DMS153 treated with DMSO at 0.1 percent for 48 hours (cell line): ENCODE results near the gene RNASE11.
"Not testable (repeated sequence)": the region's sequence is repeated elsewhere in the genome, so short reads cannot be mapped to it uniquely, and the experiment has no call there.

ENCODE experiments used
- DNase-seq: peaks from one replicate; lab custom pipeline; 2025; ENCODE audit not compliant: unreplicated experiment; lab: John Stamatoyannopoulos, UW

Gene RNASE11

DNA sequence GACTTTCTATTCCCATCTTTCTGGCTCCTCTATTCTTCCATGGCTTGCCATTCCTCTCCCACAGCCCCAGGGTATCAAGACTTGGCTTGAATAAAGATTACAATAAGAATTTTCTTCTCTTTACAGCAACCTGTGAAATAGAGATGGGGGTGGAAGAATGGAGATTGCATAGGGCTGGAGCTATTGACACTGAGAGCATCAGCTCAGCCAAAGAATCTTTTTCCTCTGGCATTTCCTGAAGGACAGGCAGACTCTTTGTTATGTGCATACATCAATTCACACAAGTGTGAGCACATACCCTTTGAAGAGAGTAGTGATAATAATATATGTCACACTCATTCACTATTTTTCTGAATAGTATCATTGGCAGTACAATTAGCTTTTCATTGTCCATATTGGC is 4.7 kb downstream of the RNASE11 start:
- DNase-seq, result no peak

DNA sequence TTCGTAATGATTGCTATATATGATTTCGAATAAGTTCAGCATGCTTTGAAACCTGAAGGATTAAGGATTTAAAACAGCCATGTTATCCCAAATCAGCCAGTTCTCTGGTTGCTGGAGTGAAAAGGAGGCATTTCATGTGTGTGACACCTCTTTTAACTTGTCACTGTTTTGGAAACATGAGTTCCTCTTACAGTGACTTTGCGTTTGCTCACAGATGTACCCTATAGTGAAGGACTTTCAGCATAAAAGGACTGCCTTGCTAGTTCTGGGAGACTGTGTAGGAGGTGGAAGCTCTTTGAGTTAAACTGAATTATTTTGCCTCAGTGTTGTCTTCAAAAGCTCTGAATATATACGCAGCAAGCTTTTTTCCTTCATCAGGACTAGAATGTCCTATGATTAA is 7.6 kb downstream of the RNASE11 start:
- DNase-seq, result no peak

DNA sequence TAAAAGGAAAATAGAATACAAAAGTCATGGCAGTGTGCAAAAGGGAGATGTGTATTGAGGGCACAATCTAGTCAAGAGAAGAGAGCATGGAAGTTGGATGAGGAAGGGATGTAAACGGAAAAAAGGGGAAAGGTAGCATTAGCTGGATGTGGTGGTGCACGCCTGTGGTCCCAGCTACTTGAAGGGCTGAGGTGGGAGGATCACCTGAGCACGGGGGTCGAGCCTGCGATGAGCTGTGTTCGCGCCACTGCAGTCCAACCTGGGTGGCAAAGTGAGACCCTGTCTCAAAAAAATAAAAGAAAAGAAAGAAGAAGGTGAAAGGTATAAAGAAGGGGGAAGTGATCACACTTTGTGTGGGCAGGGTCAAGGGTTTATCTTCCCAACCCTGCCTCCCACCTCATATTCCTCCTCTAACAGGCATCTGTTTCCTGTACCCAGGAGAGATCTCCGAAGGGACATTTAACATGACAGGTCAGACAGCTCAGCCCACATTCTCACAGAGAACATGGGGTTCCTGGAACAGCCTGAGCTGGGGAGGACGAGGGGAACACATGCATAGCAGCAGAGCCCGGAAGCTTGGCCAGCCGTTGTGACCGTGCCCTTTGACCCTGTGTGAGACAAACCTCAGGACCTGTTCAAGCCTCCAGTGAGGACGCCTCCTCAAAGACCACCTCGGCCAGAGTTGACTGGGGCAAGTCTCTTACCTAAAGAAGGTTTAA is 8.9 kb downstream of the RNASE11 start:
- no peak for DNase-seq

DNA sequence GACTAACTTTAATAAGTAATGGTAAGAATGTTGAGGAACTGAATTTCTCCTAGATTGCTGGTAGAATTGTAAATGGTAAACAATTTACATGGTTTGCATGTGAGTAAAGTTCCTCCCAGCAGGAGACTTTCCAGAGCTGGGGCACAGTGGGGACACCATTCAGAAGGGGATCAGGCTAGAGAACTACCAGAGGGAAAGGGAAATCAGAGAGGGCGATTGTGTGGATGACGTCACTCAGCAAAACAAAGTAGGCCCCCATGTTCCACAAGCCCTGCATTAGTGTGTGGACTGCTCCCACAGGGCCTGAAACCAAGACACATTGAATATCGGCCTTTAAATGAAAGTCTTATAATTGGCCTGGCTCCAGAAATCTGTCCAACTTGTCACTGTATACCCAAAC is 9.5 kb downstream of the RNASE11 start:
- DNase-seq, result no peak

GRCh38 chr14:20572382-20572990 is 15.3 kb downstream of the RNASE11 start:
- not testable (repeated sequence) for DNase-seq

GRCh38 chr14:20570720-20571119 is 17.1 kb downstream of the RNASE11 start:
- not testable (repeated sequence) for DNase-seq

GRCh38 chr14:20569865-20570264 is 17.9 kb downstream of the RNASE11 start:
- not testable (repeated sequence) for DNase-seq

- no peak for DNase-seq
Observed at GRCh38 chr14:20569066-20569465, 18.7 kb downstream of the RNASE11 start.

DNA sequence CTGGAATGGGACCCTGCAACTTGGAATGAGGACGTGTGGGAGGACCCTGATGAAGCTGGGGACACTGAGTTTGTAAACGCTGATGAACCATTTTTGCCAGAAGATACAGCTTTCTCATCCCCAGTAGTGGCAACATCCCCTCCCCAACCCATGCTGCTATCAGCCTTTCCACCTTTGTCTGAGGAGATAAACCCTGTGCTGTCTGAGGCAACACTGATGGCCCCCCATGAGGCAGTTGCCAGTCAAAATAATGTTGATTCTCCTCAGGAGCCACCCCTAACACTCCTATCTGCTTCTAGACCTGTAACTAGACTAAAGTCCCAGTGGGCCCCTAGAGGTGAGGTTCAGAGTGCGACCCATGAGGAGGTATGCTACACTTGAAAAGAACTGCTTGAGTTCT is 19.4 kb downstream of the RNASE11 start:
- no peak for DNase-seq

- DNase-seq, result not testable (repeated sequence)
Observed at GRCh38 chr14:20567199-20567598, 20.6 kb downstream of the RNASE11 start.

DNA sequence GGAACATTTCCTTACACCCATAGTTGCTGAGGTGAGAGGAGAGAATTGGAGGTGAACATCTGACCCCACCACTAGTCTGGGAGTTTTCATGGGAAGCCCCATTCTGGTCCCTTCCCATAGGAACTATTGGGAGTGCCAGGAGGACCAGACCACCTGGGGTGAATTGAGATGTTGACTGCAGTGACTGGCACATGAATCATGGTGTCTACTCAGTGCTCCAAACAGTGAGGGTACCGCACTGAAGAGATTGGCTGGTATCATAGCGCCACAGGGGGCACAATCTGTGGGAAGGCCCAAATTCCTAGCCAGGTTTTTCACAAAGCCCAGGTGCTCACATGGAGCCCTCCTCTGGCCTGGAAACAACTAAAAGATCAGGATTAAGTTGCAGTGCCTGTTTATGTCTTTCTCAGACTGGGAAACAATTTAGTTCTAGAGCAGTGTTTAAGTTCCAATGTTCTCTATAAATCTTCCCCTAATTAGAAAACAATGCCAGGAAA is 23.3 kb downstream of the RNASE11 start:
- DNase-seq, result no peak

- DNase-seq, result no peak
Observed at GRCh38 chr14:20563971-20564370, 23.8 kb downstream of the RNASE11 start.

GRCh38 chr14:20560961-20561360 is 26.8 kb downstream of the RNASE11 start, which contains the start of gene RNASE9:
TSS of gene RNASE9 (minus strand) at chr14:20561047.
- DNase-seq, result no peak

DNA sequence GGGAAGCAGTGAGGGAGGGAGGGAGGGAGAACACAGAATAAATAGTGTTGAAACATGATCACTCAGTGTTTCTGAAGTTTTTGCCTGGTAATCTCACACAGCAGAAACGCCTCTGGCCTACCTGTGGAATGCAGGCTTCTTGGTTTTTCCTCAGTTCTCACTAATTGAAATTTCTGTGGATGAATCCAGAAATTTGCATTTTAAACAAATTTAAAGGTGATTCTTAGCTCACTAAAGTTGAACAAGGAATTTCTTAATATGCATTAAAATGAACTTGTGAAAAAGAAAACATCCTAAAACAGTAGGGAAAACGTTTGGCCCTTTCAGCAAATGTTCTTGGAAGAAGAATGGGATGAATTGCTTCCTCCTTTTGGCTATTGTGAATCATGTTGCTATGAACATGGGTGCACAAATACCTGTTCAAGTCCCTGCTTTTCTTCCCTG is 28.3 kb downstream of the RNASE11 start:
- no peak for DNase-seq

DNA sequence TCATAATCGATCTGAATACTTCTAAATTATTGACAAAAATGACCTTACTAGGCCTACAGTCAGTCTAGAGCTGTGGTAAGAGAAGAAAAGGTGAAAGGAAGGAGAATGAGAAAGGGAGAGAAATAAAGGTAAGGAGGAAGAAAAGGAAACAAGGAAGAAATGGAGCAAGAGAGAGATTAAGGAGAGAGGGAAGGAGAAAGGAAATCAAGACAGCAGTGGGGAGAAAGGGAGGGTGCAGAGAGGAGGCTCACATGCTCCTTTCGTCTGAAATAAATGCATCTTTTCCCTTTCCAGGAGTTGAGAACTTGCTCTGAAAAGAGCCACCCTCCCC is 30.6 kb downstream of the RNASE11 start:
- DNase-seq, result no peak

DNA sequence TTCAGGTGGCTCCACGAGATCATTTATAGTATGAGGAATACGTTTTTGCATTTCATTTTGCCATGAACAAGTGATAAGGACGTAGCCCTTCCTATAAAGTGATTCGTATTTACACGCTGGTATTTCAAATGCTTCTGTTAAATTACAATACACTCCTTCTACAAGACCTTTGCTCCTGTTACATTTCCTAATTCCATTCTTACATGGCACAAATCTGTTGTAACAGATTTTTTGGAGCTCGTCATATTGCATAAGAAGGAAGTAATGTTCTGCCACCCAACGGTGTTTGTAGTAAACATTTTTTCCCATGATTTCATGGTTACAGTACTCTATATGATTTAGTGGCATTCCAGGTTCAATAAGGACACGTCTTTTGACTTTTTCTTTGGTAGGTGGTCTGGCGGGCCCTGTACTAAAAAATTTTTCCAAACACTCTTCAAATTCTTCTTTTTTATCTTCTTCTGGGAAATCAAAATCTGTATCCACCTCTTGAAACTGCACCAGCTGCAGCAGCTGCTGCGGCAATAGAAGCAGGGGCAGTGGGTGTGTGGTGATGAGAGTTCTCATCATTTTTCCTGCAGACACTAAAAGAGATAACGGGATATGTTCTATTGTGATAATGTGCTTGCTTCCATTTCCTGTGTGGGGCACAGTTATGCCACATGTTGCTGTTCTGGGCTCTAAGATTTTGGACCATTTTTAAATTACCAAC is 31.1 kb downstream of the RNASE11 start:
- DNase-seq, result no peak

- DNase-seq, result no peak
Observed at GRCh38 chr14:20555845-20556244, 32.0 kb downstream of the RNASE11 start.

DNA sequence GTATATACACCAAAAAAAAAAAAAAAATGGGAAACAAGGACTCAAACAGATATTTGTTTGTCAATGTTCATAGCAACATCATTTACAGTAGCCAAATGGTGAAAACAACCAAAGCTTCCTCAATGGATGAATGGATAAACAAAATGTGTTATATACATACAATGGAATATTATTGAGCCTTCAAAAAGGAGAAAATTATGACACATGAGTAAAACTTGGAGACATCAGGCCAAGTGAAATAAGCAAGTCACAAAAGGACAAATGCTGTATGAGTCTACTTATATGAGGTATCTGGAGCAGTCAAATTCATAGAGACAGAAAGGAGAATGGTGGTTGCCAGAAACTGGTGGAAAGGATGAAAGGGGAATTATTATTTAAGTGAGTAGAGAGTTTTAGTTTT is 34.8 kb downstream of the RNASE11 start:
- DNase-seq, result no peak

- no peak for DNase-seq
Observed at GRCh38 chr14:20551606-20552005, 36.2 kb downstream of the RNASE11 start.

DNA sequence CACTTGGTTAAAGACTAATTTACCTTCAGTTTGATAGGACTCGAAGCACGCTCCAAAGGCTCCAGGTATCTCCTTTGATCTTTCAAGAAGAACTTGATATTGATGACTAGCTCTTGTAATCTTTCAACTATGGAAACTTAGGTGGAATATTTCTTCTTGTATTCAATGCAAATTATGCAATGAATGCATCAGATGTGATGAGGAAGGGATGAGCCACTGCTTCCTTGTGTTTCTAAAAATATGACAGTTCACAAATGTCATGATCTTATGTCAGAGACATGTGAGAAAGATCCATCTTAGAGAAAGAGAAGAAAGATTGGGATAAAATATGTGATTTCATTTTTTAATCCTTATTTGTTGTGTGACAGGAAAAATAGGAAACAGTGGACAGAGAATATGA is 36.9 kb downstream of the RNASE11 start:
- DNase-seq, result no peak

- no peak for DNase-seq
Observed at GRCh38 chr14:20548414-20549158, 39.2 kb downstream of the RNASE11 start.
